HCT116 (cell line): ENCODE measurements around the gene CAMTA2. TPM values are rescaled to one million over a fixed set of nuclear protein-coding genes. Genes with fewer than 3 reads are reported as not detected.

Experiments used
- ATAC-seq: fragments of 200-7000 bp; cut with Tn5 transposase; 2 replicates; pipeline ENCODE4 v1.9.1; 2020; ENCODE audit warnings: mild to moderate bottlenecking, moderate library complexity
- BruUV-seq: library from RNA; stranded (reverse); fragments of 400-500 nt; replicated peaks from 2 replicates; lab custom pipeline; 2021; lab: Mats Ljungman, UMichigan
- CTCF ChIA-PET: fragments of 300-600 bp; sonication (Branson Sonifier 250); formaldehyde crosslinking; loops from one replicate; lab custom pipeline; 2021; ENCODE audit warnings: antibody characterized with exemption; lab: Charles Lee
- POLR2A ChIA-PET: fragments of 300-600, 350-600 bp; sonication (Branson Sonifier 250); formaldehyde crosslinking; loops from one replicate; lab custom pipeline; 2021; ENCODE audit warnings: antibody characterized with exemption; lab: Charles Lee
- RAD21 ChIA-PET, 2 experiments: fragments of 300-600 bp; sonication (Branson Sonifier 250); formaldehyde crosslinking; loops; one replicate each; lab custom pipeline; 2023; ENCODE audit warnings: low total read pairs in 2 of 2; ENCODE audit not compliant: uncharacterized antibody in 2 of 2, unreplicated experiment in 2 of 2, low non-redundant PET in 1 of 2; lab: Charles Lee
- DNase-seq: peaks from one replicate; pipeline ENCODE4 v3.0.0-alpha.2; 2010; ENCODE audit warnings: low read depth, low spot score
- H2AFZ ChIP-seq: fragments of 200-600 bp; shearing (Covaris generic), sonication (generic); 2 replicates; pipeline ENCODE4 v1.6.1; 2017; ENCODE audit warnings: low read depth, mixed run types, mixed read lengths, antibody characterized with exemption, low read length; ENCODE audit not compliant: poor library complexity, severe bottlenecking
- H3K27ac ChIP-seq: 2 replicates; pipeline ENCODE4 v1.5.1; 2012; ENCODE audit warnings: low read depth, low read length
- H3K27me3 ChIP-seq: fragments of 200-600 bp; sonication (generic); 2 replicates; pipeline ENCODE4 v1.6.1; 2016; ENCODE audit warnings: mixed run types, low read length, mixed read lengths; ENCODE audit not compliant: insufficient read depth
- H3K36me3 ChIP-seq, 2 experiments: fragments of 200-500 bp in 1 of 2; fragments of 200-600 bp in 1 of 2; sonication (Bioruptor generic) in 1 of 2; sonication (generic) in 1 of 2; 2 replicates each; pipeline versions ENCODE4 v1.5.1 to v1.6.1; 2014 to 2016; ENCODE audit warnings: low read length in 2 of 2, inconsistent platforms in 1 of 2, mixed read lengths in 1 of 2, mixed run types in 1 of 2; ENCODE audit not compliant: insufficient read depth in 2 of 2, control insufficient read depth in 1 of 2
- H3K4me1 ChIP-seq, 2 experiments: fragments of 200-600 bp in 1 of 2; sonication (generic) in 1 of 2; 2 replicates each; pipeline versions ENCODE4 v1.5.1 to v1.6.1; 2012 to 2017; ENCODE audit warnings: low read length in 2 of 2, inconsistent platforms in 1 of 2, mild to moderate bottlenecking in 1 of 2, mixed read lengths in 1 of 2, mixed run types in 1 of 2, moderate library complexity in 1 of 2; ENCODE audit not compliant: insufficient read depth in 2 of 2, control insufficient read depth in 1 of 2
- H3K4me2 ChIP-seq: fragments of 200-600 bp; sonication (generic); 2 replicates; pipeline ENCODE4 v1.6.1; 2017; ENCODE audit warnings: mixed run types, low read length, mixed read lengths
- H3K4me3 ChIP-seq, 2 experiments: fragments of 200-600 bp in 1 of 2; sonication (generic) in 1 of 2; replicated peaks in 1 of 2; 2 replicates each; pipeline ENCODE4 v1.5.1; 2011 to 2016; ENCODE audit warnings: low read length in 2 of 2, control low read depth in 1 of 2, low read depth in 1 of 2, mild to moderate bottlenecking in 1 of 2, mixed read lengths in 1 of 2, mixed run types in 1 of 2
- H3K79me2 ChIP-seq: fragments of 200-600 bp; sonication (generic); 2 replicates; pipeline ENCODE4 v1.6.1; 2017; ENCODE audit warnings: mild to moderate bottlenecking, mixed run types, low read length, moderate library complexity, mixed read lengths; ENCODE audit not compliant: insufficient read depth
- H3K9ac ChIP-seq: fragments of 200-600 bp; sonication (generic); 2 replicates; pipeline ENCODE4 v1.6.1; 2016; ENCODE audit warnings: low read length, mixed read lengths
- H3K9me2 ChIP-seq: fragments of 200-600 bp; sonication (generic), shearing (Covaris generic); 2 replicates; pipeline ENCODE4 v1.6.1; 2017; ENCODE audit warnings: mixed run types, mild to moderate bottlenecking, moderate library complexity; ENCODE audit not compliant: insufficient read depth
- H3K9me3 ChIP-seq, 2 experiments: fragments of 200-500 bp in 1 of 2; fragments of 200-600 bp in 1 of 2; sonication (Bioruptor generic) in 1 of 2; sonication (generic) in 1 of 2; 2 replicates each; pipeline ENCODE4 v1.6.1; 2014 to 2017; ENCODE audit warnings: low read length in 2 of 2, mixed read lengths in 2 of 2, inconsistent platforms in 1 of 2, low read depth in 1 of 2, mild to moderate bottlenecking in 1 of 2, mixed run types in 1 of 2, moderate library complexity in 1 of 2; ENCODE audit not compliant: control insufficient read depth in 1 of 2, insufficient read depth in 1 of 2
- H4K20me1 ChIP-seq: fragments of 200-600 bp; sonication (generic), shearing (Covaris generic); 2 replicates; pipeline ENCODE4 v1.6.1; 2017; ENCODE audit warnings: mixed run types, mild to moderate bottlenecking, moderate library complexity; ENCODE audit not compliant: insufficient read depth
- ATF3 ChIP-seq: IDR thresholded peaks from 2 replicates; pipeline ENCODE4 v1.6.1; 2012
- CTCF ChIP-seq, 3 experiments: fragments of 200-600 bp in 1 of 3; sonication (generic) in 1 of 3; IDR thresholded peaks in 2 of 3; conservative IDR thresholded peaks in 1 of 3; 2 replicates each; pipeline ENCODE4 v1.5.1; 2012 to 2017; ENCODE audit warnings: low read depth in 2 of 3, low read length in 2 of 3, antibody characterized with exemption in 1 of 3, borderline replicate concordance in 1 of 3, control low read depth in 1 of 3, mild to moderate bottlenecking in 1 of 3, mixed read lengths in 1 of 3, mixed run types in 1 of 3, moderate library complexity in 1 of 3; ENCODE audit not compliant: insufficient read depth in 1 of 3
- EZH2 ChIP-seq: fragments of 200-600 bp; sonication (generic); IDR thresholded peaks from 2 replicates; pipeline ENCODE4 v1.6.1; 2017; ENCODE audit warnings: antibody characterized with exemption, mixed run types
- EZH2phosphoT487 ChIP-seq: fragments of 200-600 bp; IDR thresholded peaks from 2 replicates; pipeline ENCODE4 v1.6.1; 2018; ENCODE audit warnings: antibody characterized with exemption, borderline replicate concordance
- FOSL1 ChIP-seq: IDR thresholded peaks from 2 replicates; pipeline ENCODE4 v1.6.1; 2012; ENCODE audit warnings: low read depth
- MAX ChIP-seq: IDR thresholded peaks from 2 replicates; pipeline ENCODE4 v1.6.1; 2012
- POLR2AphosphoS5 ChIP-seq: IDR thresholded peaks from 2 replicates; pipeline ENCODE4 v1.6.1; 2011; ENCODE audit warnings: mild to moderate bottlenecking, low read depth, low read length, moderate library complexity
- SRF ChIP-seq: IDR thresholded peaks from 2 replicates; pipeline ENCODE4 v1.6.1; 2012; ENCODE audit warnings: low read depth
- ZFX ChIP-seq: fragments of 450-650 bp; IDR thresholded peaks from 2 replicates; pipeline ENCODE4 v1.6.1; 2017
- intact Hi-C: fragments of 100-400 bp; cut with micrococcal nuclease; formaldehyde crosslinking; loops from 2 replicates; pipeline ENCODE4 v1.10.0; 2022
- total RNA-seq: library from RNA; stranded (reverse); gene quantifications from one replicate; pipeline ENCODE4 v1.2.1, GENCODE V29; 2021; ENCODE audit not compliant: unreplicated experiment

CAMTA2 gene
- total RNA-seq, 1 experiment from 2014 or later = 37.8 TPM

GRCh38 chr17:5027916-5028315, 40.4 kb upstream of the CAMTA2 start:
- ATAC-seq = no peak
- POLR2A ChIA-PET = no interaction called here

More at GRCh38 chr17:5027916-5028315, 40.4 kb upstream of the CAMTA2 start:
- no peak for DNase-seq
- Histone ChIP-seq H3K4me3 (no peak overlapping the region), H3K4me1 (peaks cover 7 to 19% of the 10 kb centered on the region in 2 experiments; a peak in 3 of 4 replicates), H3K9me3 (no peaks in the 10 kb centered on the region), H3K27ac (no peak overlapping the region), H3K79me2 (no peaks in the 10 kb centered on the region), H3K4me2 (no peak overlapping the region), H4K20me1 (no peaks in the 10 kb centered on the region), H3K9ac (no peak overlapping the region), H3K27me3 (no peaks in the 10 kb centered on the region), H2AFZ (no peak overlapping the region), H3K9me2 (no peaks in the 10 kb centered on the region), H3K36me3 (no peaks in the 10 kb centered on the region; a peak in 1 of 4 replicates)
- ChIA-PET CTCF (no interaction called here), RAD21 (interaction anchor here in 1 of 2 experiments (0.7 kb wide), 1 partner anchor 181 kb away, joined by 3 read pairs; no protein-coding TSS in a partner anchor)
- BruUV-seq = no TSS peak
- intact Hi-C loops = no loop called here
- no peak for TF ChIP-seq EZH2
- TF ChIP-seq FOSL1 = no peak
- TF ChIP-seq ATF3 = no peak
- no peak for TF ChIP-seq CTCF (IDR thresholded peaks at IDR 0.05 in 2 of 3, conservative IDR thresholded peaks at IDR 0.05 in 1 of 3; ENCODE audit: borderline replicate concordance in 1 of 3, insufficient read depth in 1 of 3, low read depth in 2 of 3, low read length in 2 of 3)
- no peak for TF ChIP-seq ZFX
- no peak for TF ChIP-seq MAX
- TF ChIP-seq SRF = no peak
- no peak for TF ChIP-seq EZH2phosphoT487
- TF ChIP-seq POLR2AphosphoS5 = no peak
